GM19438 (cell line): ENCODE results near the gene STK25.

Experiments
- ATAC-seq: cut with Tn5 transposase; IDR thresholded peaks from one replicate; pipeline ENCODE4 v1.9.1; 2021; ENCODE audit warnings: low read depth; ENCODE audit not compliant: unreplicated experiment

The STK25 gene

DNA sequence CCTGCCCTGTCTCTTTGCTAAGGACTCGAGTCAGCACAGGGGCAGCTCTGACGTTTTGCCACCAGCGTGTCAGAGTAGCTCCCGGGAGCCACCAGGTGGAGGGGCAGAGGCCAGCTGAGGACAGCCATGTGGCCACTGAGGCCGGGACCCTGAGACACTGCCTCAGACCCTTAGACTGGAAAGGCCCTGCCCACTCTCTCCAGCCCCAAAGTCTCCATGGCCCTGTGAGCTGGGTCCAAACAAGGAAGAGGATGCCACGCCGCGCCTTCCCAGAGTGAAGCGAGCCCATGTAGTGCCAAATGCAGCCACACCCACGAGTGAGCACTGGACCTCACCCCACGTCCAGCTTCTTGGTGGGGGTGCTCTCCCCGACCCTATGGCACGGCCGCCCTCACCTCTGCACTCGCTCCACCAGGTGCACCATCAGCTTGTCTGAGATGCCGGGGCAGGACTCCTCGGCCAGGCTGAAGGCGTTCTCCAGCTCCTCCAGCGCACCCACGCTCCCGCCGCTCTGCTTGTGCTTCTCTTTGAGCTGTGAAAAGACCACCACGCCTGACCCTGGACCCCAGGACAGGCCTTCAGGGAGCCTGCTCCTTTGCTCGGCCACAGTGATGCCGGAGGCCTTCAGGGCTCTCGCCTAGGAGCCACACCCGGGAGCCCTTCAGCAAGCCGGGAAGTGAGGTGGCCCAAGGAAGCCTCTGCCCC, 12.2 kb downstream of the STK25 start:
- no peak for ATAC-seq

- ATAC-seq: no peak
Measured at GRCh38 chr2:241495172-241496002, 13.0 kb downstream of the STK25 start.

- no peak for ATAC-seq
Measured at GRCh38 chr2:241494311-241494908, 14.0 kb downstream of the STK25 start.

DNA sequence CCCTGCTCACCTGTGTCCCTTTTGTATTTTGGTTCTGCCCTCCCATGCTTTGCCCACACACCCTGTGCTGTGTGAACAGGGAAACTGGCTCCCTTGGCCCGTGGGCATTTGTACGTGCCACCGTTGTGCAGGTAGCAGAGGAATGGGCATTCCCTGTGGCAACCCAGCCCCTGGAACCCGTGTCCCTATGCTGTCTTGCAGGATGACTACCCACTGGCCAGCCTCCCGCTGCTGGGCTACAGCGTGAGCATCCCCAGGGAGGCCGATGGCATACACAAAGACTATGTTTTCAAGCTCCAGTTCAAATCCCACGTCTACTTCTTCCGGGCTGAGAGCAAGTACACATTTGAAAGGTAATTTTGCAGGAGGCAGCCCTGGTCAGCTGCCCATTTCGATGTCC, 15.3 kb downstream of the STK25 start:
- no peak for ATAC-seq

DNA sequence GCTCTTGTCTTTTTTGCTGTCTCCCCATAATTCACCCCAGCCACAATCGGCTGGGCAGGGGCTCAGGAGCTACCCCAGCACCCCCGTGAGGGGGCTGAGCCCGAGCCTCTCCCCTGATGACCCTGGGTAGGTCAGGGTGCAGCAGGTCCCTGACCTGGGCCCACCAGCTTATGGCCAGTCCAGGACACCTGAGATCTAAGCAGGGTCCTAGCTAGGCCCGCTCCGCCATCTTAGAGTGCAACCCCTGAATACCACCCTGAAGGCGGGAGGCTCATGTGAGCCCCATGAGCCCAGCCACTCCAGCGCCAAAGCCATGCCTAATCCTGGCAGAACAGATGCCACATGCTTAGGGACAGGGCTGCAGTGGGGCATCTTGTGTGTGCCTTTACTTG, 16.2 kb downstream of the STK25 start:
- no peak for ATAC-seq

DNA sequence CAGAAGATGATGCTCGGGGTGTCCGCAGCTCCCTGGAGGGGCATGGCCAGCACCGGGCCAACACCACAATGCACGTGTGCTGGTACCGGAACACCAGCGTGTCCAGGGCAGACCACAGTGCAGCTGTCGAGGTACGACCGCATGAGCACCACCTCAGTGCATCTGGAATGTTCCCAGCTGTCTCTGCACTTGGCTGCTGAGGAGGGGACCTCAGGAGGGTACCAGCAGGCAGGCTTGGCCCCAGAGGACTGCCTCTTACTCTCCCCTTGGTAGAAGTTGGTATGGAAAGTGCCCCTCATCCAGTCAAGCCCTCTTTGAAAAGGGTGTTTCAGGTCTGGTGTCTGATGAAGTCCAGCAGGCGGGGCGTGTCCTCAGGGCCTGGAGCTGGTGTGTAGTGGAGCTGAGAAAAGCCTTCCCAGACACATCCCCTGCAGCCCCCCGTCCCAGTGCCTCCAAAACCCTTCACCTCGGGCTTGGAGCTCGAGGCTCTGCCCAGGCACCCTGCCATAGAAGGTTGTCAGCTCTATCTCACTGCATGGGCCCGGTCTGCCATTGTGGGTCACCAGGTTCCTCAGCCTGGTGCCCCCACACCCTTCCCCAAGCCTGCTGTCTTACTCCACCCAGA, 16.7 kb downstream of the STK25 start:
- no peak for ATAC-seq

DNA sequence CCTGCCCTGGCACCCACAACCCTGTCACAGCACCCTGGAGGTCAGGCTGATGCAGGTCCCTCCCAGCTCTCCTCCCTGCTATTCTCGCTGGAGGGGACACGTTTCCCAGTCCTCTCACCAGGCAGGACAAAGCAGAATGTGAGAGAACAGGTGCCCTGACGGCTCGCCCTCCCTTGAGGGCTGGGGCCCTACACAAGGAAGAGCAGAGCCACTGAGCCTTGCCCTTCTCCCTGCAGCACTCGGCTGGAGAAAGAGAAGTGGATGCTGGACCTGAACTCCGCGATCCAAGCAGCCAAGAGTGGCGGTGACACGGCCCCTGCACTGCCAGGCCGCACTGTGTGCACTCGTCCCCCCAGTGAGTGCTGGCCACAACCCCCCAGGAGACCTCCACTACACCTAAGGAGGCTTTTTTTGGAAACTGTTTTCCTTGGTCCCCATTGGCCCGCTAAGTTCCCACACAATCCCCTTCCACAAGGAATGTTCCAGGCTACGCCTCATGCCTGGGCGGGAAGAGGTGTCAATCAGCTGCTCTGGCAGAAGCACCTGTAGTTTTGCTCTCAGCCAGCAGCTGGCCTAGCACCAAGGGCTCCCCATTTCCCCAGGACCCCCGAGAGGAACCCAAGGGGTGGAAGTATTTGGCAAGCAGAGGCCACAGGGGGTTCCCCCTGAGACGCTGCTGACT, 17.4 kb downstream of the STK25 start:
- ATAC-seq: no peak

GRCh38 chr2:241489733-241490680, 18.4 kb downstream of the STK25 start:
- no peak for ATAC-seq

DNA sequence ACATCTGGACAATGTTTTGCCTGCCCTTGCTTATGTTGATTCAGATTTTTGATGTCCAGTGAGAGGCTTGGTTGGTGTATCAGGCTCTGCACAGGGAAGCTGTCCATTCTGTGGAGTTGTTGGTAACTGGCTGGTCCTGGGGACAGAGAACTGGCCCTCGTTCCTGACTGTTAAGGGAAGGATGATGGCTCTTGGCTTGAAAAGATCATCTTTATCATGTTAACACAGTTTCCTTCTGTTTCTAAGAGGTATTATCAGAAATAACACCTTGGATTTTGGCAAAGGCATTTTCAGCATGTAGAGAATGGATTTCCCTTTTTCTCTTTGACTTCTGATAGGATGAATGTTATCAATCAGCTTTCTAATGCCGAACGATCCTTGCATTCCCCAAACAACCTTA, 19.3 kb downstream of the STK25 start:
- no peak for ATAC-seq

GRCh38 chr2:241485172-241485911, 23.0 kb downstream of the STK25 start:
- no peak for ATAC-seq

- no peak for ATAC-seq
Measured at GRCh38 chr2:241483305-241483704, 25.1 kb downstream of the STK25 start.

- no peak for ATAC-seq
Measured at GRCh38 chr2:241482126-241482955, 26.0 kb downstream of the STK25 start.

- no peak for ATAC-seq
Measured at GRCh38 chr2:241481687-241482086, 26.7 kb downstream of the STK25 start.

GRCh38 chr2:241479026-241479898, 29.1 kb downstream of the STK25 start:
- ATAC-seq: no peak

DNA sequence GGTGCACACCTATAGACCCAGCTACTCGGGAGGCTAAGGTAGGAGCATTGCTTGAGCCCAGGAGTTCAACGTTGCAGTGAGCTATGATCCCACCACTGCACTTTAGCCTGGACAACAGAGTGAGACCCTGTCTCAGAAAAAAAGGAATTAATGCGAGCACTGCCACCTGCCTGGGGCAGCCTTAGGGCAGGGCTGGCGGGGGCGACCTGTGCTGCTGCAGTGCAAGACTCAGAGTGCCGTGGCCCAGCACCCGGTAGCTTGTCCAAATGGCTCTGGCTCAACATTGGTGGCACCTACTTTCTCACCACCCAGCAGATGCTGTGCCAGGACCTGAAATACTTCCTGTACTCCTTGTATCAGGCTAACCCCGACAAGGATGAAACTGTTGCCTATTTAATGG, 30.2 kb downstream of the STK25 start:
- no peak for ATAC-seq

DNA sequence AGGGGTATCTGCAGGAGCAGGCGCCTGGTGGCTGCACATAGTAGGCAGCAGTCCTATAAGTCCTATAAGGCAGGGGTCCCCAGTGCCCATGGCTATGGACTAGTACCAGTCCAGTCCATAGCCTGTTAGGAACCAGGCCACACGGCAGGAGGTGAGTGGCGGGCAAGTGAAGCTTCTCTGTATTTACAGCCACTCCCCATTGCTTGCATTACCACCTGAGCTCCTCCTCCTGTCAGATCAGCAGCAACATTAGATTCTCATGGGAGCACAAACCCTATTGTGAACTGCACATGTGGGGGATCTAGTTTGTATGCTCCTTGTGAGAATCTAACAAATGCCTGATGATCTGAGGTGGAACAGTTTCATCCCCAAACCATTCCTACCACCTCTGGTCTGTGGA, 33.1 kb downstream of the STK25 start:
- no peak for ATAC-seq

- ATAC-seq: no peak
Measured at GRCh38 chr2:241473399-241473798, 35.0 kb downstream of the STK25 start.
